Mesodermal cell (in vitro differentiated cells): ENCODE measurements around the gene SRP19.
"Not testable (repeated sequence)": the region's sequence is repeated elsewhere in the genome, so short reads cannot be mapped to it uniquely, and the experiment has no call there.

Experiments used
- H3K27ac ChIP-seq: 2 replicates; pipeline ENCODE4 v1.7.0; 2013; ENCODE audit warnings: mild to moderate bottlenecking, low read depth, low read length, moderate library complexity; ENCODE audit not compliant: severe bottlenecking
- H3K36me3 ChIP-seq: 2 replicates; pipeline ENCODE4 v1.7.1; 2013; ENCODE audit warnings: mild to moderate bottlenecking, low read length, moderate library complexity; ENCODE audit not compliant: control insufficient read depth, insufficient read depth
- H3K4me1 ChIP-seq: one replicate; pipeline ENCODE4 v1.7.1; 2013; ENCODE audit warnings: mild to moderate bottlenecking, low read length; ENCODE audit not compliant: insufficient read depth, control insufficient read depth, poor library complexity, severe bottlenecking
- H3K4me3 ChIP-seq: 2 replicates; pipeline ENCODE4 v1.7.0; 2013; ENCODE audit warnings: low read length, control low read depth, mild to moderate bottlenecking; ENCODE audit not compliant: insufficient read depth, poor library complexity, severe bottlenecking; ENCODE audit errors: extremely low read depth
- H3K9me3 ChIP-seq: 2 replicates; pipeline ENCODE4 v1.7.1; 2013; ENCODE audit warnings: mild to moderate bottlenecking, low read length, moderate library complexity; ENCODE audit not compliant: control insufficient read depth
- WGBS, 2 experiments: methylation state at CpG; one replicate each; pipeline ENCODE4 v1.1.5; 2013; ENCODE audit warnings: missing lambda C conversion rate in 2 of 2; ENCODE audit not compliant: insufficient coverage in 2 of 2; 5-methylcytosine and 5-hydroxymethylcytosine counted together

The SRP19 gene

GRCh38 chr5:112847306-112847705 is 13.8 kb upstream of the SRP19 start:
- no peak overlapping the region for H3K4me3 ChIP-seq
- no peaks in the 10 kb centered on the region for H3K4me1 ChIP-seq
- H3K9me3 ChIP-seq = no peaks in the 10 kb centered on the region
- no peaks in the 10 kb centered on the region for H3K36me3 ChIP-seq
- no peak overlapping the region for H3K27ac ChIP-seq

GRCh38 chr5:112848116-112848811 is 12.8 kb upstream of the SRP19 start:
- Histone ChIP-seq H3K27ac (no peak overlapping the region), H3K4me3 (no peak overlapping the region), H3K4me1 (no peaks in the 10 kb centered on the region), H3K36me3 (no peaks in the 10 kb centered on the region), H3K9me3 (no peaks in the 10 kb centered on the region)
- 54 to 61% methylated on average over 4 to 5 of the region's 8 CpGs for WGBS, 2 experiments

GRCh38 chr5:112849912-112850311 is 11.2 kb upstream of the SRP19 start:
- Histone ChIP-seq H3K4me1 (no peaks in the 10 kb centered on the region), H3K27ac (no peak overlapping the region), H3K9me3 (no peaks in the 10 kb centered on the region), H3K36me3 (no peaks in the 10 kb centered on the region), H3K4me3 (no peak overlapping the region)
- WGBS, 2 experiments = no CpG with 5 or more reads among the region's 2 CpGs

- Histone ChIP-seq H3K27ac (no peak overlapping the region), H3K4me1 (no peaks in the 10 kb centered on the region), H3K4me3 (no peak overlapping the region), H3K9me3 (no peaks in the 10 kb centered on the region), H3K36me3 (no peaks in the 10 kb centered on the region)
- no CpG with 5 or more reads among the region's 1 CpG for WGBS, 2 experiments
Observed at GRCh38 chr5:112854651-112855050, 6.4 kb upstream of the SRP19 start.

GRCh38 chr5:112857866-112858265 is 3.2 kb upstream of the SRP19 start:
- Histone ChIP-seq H3K9me3 (no peaks in the 10 kb centered on the region), H3K36me3 (peaks cover 7% of the 10 kb centered on the region), H3K4me1 (no peaks in the 10 kb centered on the region), H3K27ac (no peak overlapping the region), H3K4me3 (no peak overlapping the region)

- Histone ChIP-seq H3K36me3 (peaks cover 32% of the 10 kb centered on the region), H3K27ac (peak overlapping the region; percentile 74), H3K4me3 (peak overlapping the region; percentile 88)
- not testable (repeated sequence) for H3K9me3 ChIP-seq, H3K4me1 ChIP-seq
- 96 to 97% methylated on average over 6 to 11 of the region's 11 CpGs for WGBS, 2 experiments
Observed at GRCh38 chr5:112860571-112860928, 537 bp upstream of the SRP19 start.

GRCh38 chr5:112861638-112861985 is 525 bp downstream of the SRP19 start:
- Histone ChIP-seq H3K9me3 (no peaks in the 10 kb centered on the region), H3K27ac (peak overlapping the region; percentile 85), H3K4me1 (no peaks in the 10 kb centered on the region), H3K36me3 (peaks cover 43% of the 10 kb centered on the region), H3K4me3 (peak overlapping the region; percentile 88)
- 0% methylated on average over 4 of the region's 8 CpGs; no CpG with 5 or more reads in 1 of the 2 experiments for WGBS, 2 experiments

- H3K4me3 ChIP-seq = peak overlapping the region; percentile 88
- 27 to 32% methylated on average over 6 of the region's 9 CpGs for WGBS, 2 experiments
- peak overlapping the region; percentile 26 for H3K27ac ChIP-seq
- H3K9me3 ChIP-seq = no peaks in the 10 kb centered on the region
- H3K36me3 ChIP-seq = peaks cover 48% of the 10 kb centered on the region
- H3K4me1 ChIP-seq = no peaks in the 10 kb centered on the region
Observed at GRCh38 chr5:112862085-112862484, 998 bp downstream of the SRP19 start.

GRCh38 chr5:112863549-112863948 is 2.5 kb downstream of the SRP19 start:
- peaks cover 60% of the 10 kb centered on the region for H3K36me3 ChIP-seq
- H3K27ac ChIP-seq = no peak overlapping the region
- no peaks in the 10 kb centered on the region for H3K9me3 ChIP-seq
- H3K4me1 ChIP-seq = no peaks in the 10 kb centered on the region
- WGBS, 2 experiments = 100% methylated on average over 2 of the region's 4 CpGs
- H3K4me3 ChIP-seq = no peak overlapping the region

- H3K27ac ChIP-seq = no peak overlapping the region
- WGBS, 2 experiments = 100% methylated on average over 2 of the region's 3 CpGs
- no peak overlapping the region for H3K4me3 ChIP-seq
- no peaks in the 10 kb centered on the region for H3K9me3 ChIP-seq
- H3K36me3 ChIP-seq = peaks cover 72% of the 10 kb centered on the region
- H3K4me1 ChIP-seq = no peaks in the 10 kb centered on the region
Observed at GRCh38 chr5:112865128-112865527, 4.0 kb downstream of the SRP19 start.

GRCh38 chr5:112866739-112867138 is 5.7 kb downstream of the SRP19 start:
- WGBS, 2 experiments = 90 to 92% methylated on average over 2 of the region's 2 CpGs
- Histone ChIP-seq H3K27ac (no peak overlapping the region), H3K9me3 (no peaks in the 10 kb centered on the region), H3K36me3 (peaks cover 81% of the 10 kb centered on the region), H3K4me1 (no peaks in the 10 kb centered on the region), H3K4me3 (no peak overlapping the region)
